Smooth muscle cell (in vitro differentiated cells): ENCODE measurements around the gene SGSH. TPM values are rescaled to one million over a fixed set of nuclear protein-coding genes. Genes with fewer than 3 reads are reported as not detected.
A peak's percentile ranks its signal among the peaks of the same experiment; 100 is the strongest.

ENCODE experiments used
- DNase-seq: peaks from one replicate; lab custom pipeline; 2025; ENCODE audit not compliant: unreplicated experiment; lab: John Stamatoyannopoulos, UW
- H2AFZ ChIP-seq: fragments of 200-600 bp; sonication (generic); 2 replicates; pipeline ENCODE4 v1.6.0; 2016; ENCODE audit warnings: antibody characterized with exemption, low read depth, mild to moderate bottlenecking
- H3F3A ChIP-seq: fragments of 200-600 bp; sonication (generic); 2 replicates; pipeline ENCODE4 v1.6.0; 2017; ENCODE audit warnings: antibody characterized with exemption, low read depth
- H3K27ac ChIP-seq: fragments of 200-600 bp; sonication (generic); 2 replicates; pipeline ENCODE4 v1.5.1; 2016; ENCODE audit warnings: low read depth, mild to moderate bottlenecking
- H3K27me3 ChIP-seq: fragments of 200-600 bp; sonication (generic); 2 replicates; pipeline ENCODE4 v1.6.1; 2016; ENCODE audit warnings: low read depth, mild to moderate bottlenecking
- H3K36me3 ChIP-seq: fragments of 200-600 bp; sonication (generic); 2 replicates; pipeline ENCODE4 v1.5.1; 2016; ENCODE audit warnings: low read depth
- H3K4me1 ChIP-seq: fragments of 200-600 bp; sonication (generic); 2 replicates; pipeline ENCODE4 v1.5.1; 2016; ENCODE audit warnings: low read depth
- H3K4me2 ChIP-seq: fragments of 200-600 bp; sonication (generic); 2 replicates; pipeline ENCODE4 v1.6.0; 2016; ENCODE audit warnings: mild to moderate bottlenecking
- H3K4me3 ChIP-seq: fragments of 200-600 bp; sonication (generic); 2 replicates; pipeline ENCODE4 v1.5.1; 2016; ENCODE audit warnings: mild to moderate bottlenecking
- H3K79me2 ChIP-seq: fragments of 200-600 bp; sonication (generic); 2 replicates; pipeline ENCODE4 v1.6.0; 2016; ENCODE audit warnings: low read depth, mild to moderate bottlenecking
- H3K9ac ChIP-seq: fragments of 200-600 bp; sonication (generic); 2 replicates; pipeline ENCODE4 v1.6.0; 2016; ENCODE audit warnings: low read depth
- H3K9me3 ChIP-seq: fragments of 200-600 bp; sonication (generic); replicated peaks from 2 replicates; pipeline ENCODE4 v1.5.1; 2016; ENCODE audit warnings: low read depth
- H4K20me1 ChIP-seq: fragments of 200-600 bp; sonication (generic); 2 replicates; pipeline ENCODE4 v1.6.0; 2016; ENCODE audit warnings: low read depth
- CTCF ChIP-seq: fragments of 200-600 bp; sonication (generic); IDR thresholded peaks from 2 replicates; pipeline ENCODE4 v1.5.1; 2017; ENCODE audit warnings: borderline replicate concordance, mild to moderate bottlenecking, antibody characterized with exemption; ENCODE audit not compliant: insufficient read depth, poor library complexity, severe bottlenecking
- WGBS: methylation state at CpG from one replicate; pipeline ENCODE4 v1.1.7; 2016; ENCODE audit warnings: low lambda C conversion rate; 5-methylcytosine and 5-hydroxymethylcytosine counted together
- polyA plus RNA-seq: library from polyadenylated mRNA; unstranded; fragments of >200 nt; fragmentation: Nextera tagmentation; extraction: Ambion mirVana; gene quantifications from 2 replicates; pipeline ENCODE4 v1.2.1, GENCODE V29; 2016
- total RNA-seq: library from RNA; depleted of rRNA; stranded (reverse); fragments of >200 nt; gene quantifications from 2 replicates; pipeline ENCODE4 v1.2.3, GENCODE V29; 2014

SGSH gene
- total and polyA plus RNA-seq, 2 experiments from 2014 or later, result 5.8 to 29.2 TPM

GRCh38 chr17:80191192-80191591, 28.9 kb downstream of the SGSH start:
- Histone ChIP-seq H3F3A (no peaks in the 10 kb centered on the region), H3K9me3 (no peaks in the 10 kb centered on the region), H4K20me1 (no peaks in the 10 kb centered on the region), H3K4me1 (no peaks in the 10 kb centered on the region), H3K79me2 (no peaks in the 10 kb centered on the region), H3K4me2 (no peak overlapping the region), H3K9ac (no peak overlapping the region), H3K36me3 (no peaks in the 10 kb centered on the region), H2AFZ (no peak overlapping the region), H3K27ac (no peak overlapping the region), H3K4me3 (no peak overlapping the region), H3K27me3 (no peaks in the 10 kb centered on the region)
- 81% methylated on average over 18 of the region's 20 CpGs for WGBS
- TF ChIP-seq CTCF, result no peak
- no peak for DNase-seq

- Histone ChIP-seq H3K4me2 (no peak overlapping the region), H4K20me1 (no peaks in the 10 kb centered on the region), H3K27me3 (no peaks in the 10 kb centered on the region), H3K4me3 (no peak overlapping the region), H3F3A (no peaks in the 10 kb centered on the region), H3K79me2 (no peaks in the 10 kb centered on the region), H3K27ac (no peak overlapping the region), H3K36me3 (no peaks in the 10 kb centered on the region), H3K4me1 (no peaks in the 10 kb centered on the region), H2AFZ (no peak overlapping the region), H3K9me3 (no peaks in the 10 kb centered on the region), H3K9ac (no peak overlapping the region)
- WGBS, result 95% methylated on average over 10 of the region's 10 CpGs
- no peak for TF ChIP-seq CTCF
- no peak for DNase-seq
Measured at GRCh38 chr17:80190716-80191115, 29.4 kb downstream of the SGSH start.

- Histone ChIP-seq H4K20me1 (no peaks in the 10 kb centered on the region), H3K9me3 (no peaks in the 10 kb centered on the region), H3K36me3 (no peaks in the 10 kb centered on the region), H3K4me3 (no peak overlapping the region), H3K27me3 (no peaks in the 10 kb centered on the region), H3K9ac (no peak overlapping the region), H3K79me2 (no peaks in the 10 kb centered on the region), H3K4me1 (no peaks in the 10 kb centered on the region), H3K4me2 (no peak overlapping the region), H2AFZ (no peak overlapping the region), H3K27ac (no peak overlapping the region), H3F3A (no peaks in the 10 kb centered on the region)
- DNase-seq, result no peak
- WGBS, result 95% methylated on average over 18 of the region's 23 CpGs
- no peak for TF ChIP-seq CTCF
Measured at GRCh38 chr17:80189611-80190010, 30.5 kb downstream of the SGSH start.

- peak overlapping the region; percentile 56 for H2AFZ ChIP-seq
- H3K4me2 ChIP-seq, result no peak overlapping the region
- no peaks in the 10 kb centered on the region for H3F3A ChIP-seq
Measured at GRCh38 chr17:80187515-80187941, 32.6 kb downstream of the SGSH start.

More at GRCh38 chr17:80187515-80187941, 32.6 kb downstream of the SGSH start:
- no peak for DNase-seq
- no peak overlapping the region for H3K27ac ChIP-seq
- H3K9ac ChIP-seq, result no peak overlapping the region
- no peaks in the 10 kb centered on the region for H3K9me3 ChIP-seq
- H4K20me1 ChIP-seq, result no peaks in the 10 kb centered on the region
- no peaks in the 10 kb centered on the region for H3K79me2 ChIP-seq
- H3K36me3 ChIP-seq, result no peaks in the 10 kb centered on the region
- H3K27me3 ChIP-seq, result no peaks in the 10 kb centered on the region
- H3K4me3 ChIP-seq, result no peak overlapping the region
- 88% methylated on average over 18 of the region's 18 CpGs for WGBS
- H3K4me1 ChIP-seq, result no peaks in the 10 kb centered on the region
- TF ChIP-seq CTCF, result no peak
